SK-N-SH treated with all-trans-retinoic acid at 6 μM for 48 hours (cell line): ENCODE data around the gene CAPG.

ENCODE experiments used
- ATAC-seq: fragments of 200-7000 bp; cut with Tn5 transposase; 3 replicates; pipeline ENCODE4 v1.9.1; 2020; ENCODE audit warnings: mild to moderate bottlenecking, moderate library complexity
- BACH2 ChIP-seq: fragments of 250-450 bp; sonication (Bioruptor Pico); IDR thresholded peaks from 2 replicates; pipeline ENCODE4 v1.9.0; 2021; ENCODE audit warnings: mild to moderate bottlenecking, borderline replicate concordance
- CSDC2 ChIP-seq: fragments of 250-450 bp; sonication (Bioruptor Pico); IDR thresholded peaks from 2 replicates; pipeline ENCODE4 v1.5.0; 2020; ENCODE audit warnings: mild to moderate bottlenecking, moderate library complexity
- ESRRG ChIP-seq: fragments of 250-450 bp; sonication (Bioruptor Pico); IDR thresholded peaks from 2 replicates; pipeline ENCODE4 v1.6.1; 2021; ENCODE audit warnings: mild to moderate bottlenecking
- GLIS3 ChIP-seq: fragments of 250-450 bp; sonication (Bioruptor Pico); IDR thresholded peaks from 2 replicates; pipeline ENCODE4 v1.5.0; 2020; ENCODE audit warnings: mild to moderate bottlenecking, moderate library complexity
- ISL1 ChIP-seq: fragments of 250-450 bp; sonication (Bioruptor Pico); IDR thresholded peaks from 2 replicates; pipeline ENCODE4 v2.1.2; 2022; ENCODE audit warnings: mild to moderate bottlenecking, moderate library complexity
- OSR1 ChIP-seq: fragments of 250-450 bp; sonication (Bioruptor Pico); IDR thresholded peaks from 2 replicates; pipeline ENCODE4 v1.8.0; 2022; ENCODE audit warnings: moderate library complexity, mild to moderate bottlenecking, inconsistent platforms
- PPARA ChIP-seq: fragments of 250-450 bp; sonication (Bioruptor Pico); IDR thresholded peaks from 2 replicates; pipeline ENCODE4 v1.5.0; 2020; ENCODE audit warnings: mild to moderate bottlenecking, borderline replicate concordance
- RARB ChIP-seq: fragments of 250-450 bp; sonication (Bioruptor Pico); IDR thresholded peaks from 2 replicates; pipeline ENCODE4 v1.8.0; 2021; ENCODE audit warnings: mild to moderate bottlenecking, moderate library complexity
- SNAI2 ChIP-seq: fragments of 250-450 bp; sonication (Bioruptor Pico); IDR thresholded peaks from 2 replicates; pipeline ENCODE4 v1.5.0; 2020; ENCODE audit warnings: mild to moderate bottlenecking, moderate library complexity
- TCF4 ChIP-seq: fragments of 250-450 bp; sonication (Bioruptor Pico); IDR thresholded peaks from 2 replicates; pipeline ENCODE4 v1.8.0; 2021; ENCODE audit warnings: mild to moderate bottlenecking, moderate library complexity, borderline replicate concordance
- TOX ChIP-seq: fragments of 250-450 bp; sonication (Bioruptor Pico); IDR thresholded peaks from 2 replicates; pipeline ENCODE4 v1.8.0; 2021; ENCODE audit warnings: mild to moderate bottlenecking, moderate library complexity, borderline replicate concordance
- ZC3H10 ChIP-seq: fragments of 250-450 bp; sonication (Bioruptor Pico); IDR thresholded peaks from 2 replicates; pipeline ENCODE4 v1.5.1; 2021; ENCODE audit warnings: mild to moderate bottlenecking, moderate library complexity
- ZFP3 ChIP-seq: fragments of 250-450 bp; sonication (Bioruptor Pico); IDR thresholded peaks from 2 replicates; pipeline ENCODE4 v1.5.0; 2020; ENCODE audit warnings: mild to moderate bottlenecking, moderate library complexity
- ZNF565 ChIP-seq: fragments of 450-650 bp; formaldehyde crosslinking; conservative IDR thresholded peaks from 2 replicates; pipeline ENCODE4 v1.5.0; 2020; ENCODE audit warnings: low read depth, mild to moderate bottlenecking, moderate library complexity
- ZNF70 ChIP-seq: fragments of 450-650 bp; formaldehyde crosslinking; IDR thresholded peaks from 2 replicates; pipeline ENCODE4 v1.5.0; 2020; ENCODE audit warnings: mild to moderate bottlenecking, moderate library complexity
- ZNF8 ChIP-seq: fragments of 450-650 bp; formaldehyde crosslinking; IDR thresholded peaks from 2 replicates; pipeline ENCODE4 v1.5.0; 2020; ENCODE audit warnings: mild to moderate bottlenecking, moderate library complexity
- TF ChIP-seq, protein P1 (sequence below): fragments of 250-450 bp; sonication (Bioruptor Pico); IDR thresholded peaks from 2 replicates; pipeline ENCODE4 v1.5.1; 2020; ENCODE audit warnings: low read depth, mild to moderate bottlenecking, moderate library complexity
- TF ChIP-seq, protein P2 (sequence below): fragments of 250-450 bp; sonication (Bioruptor Pico); IDR thresholded peaks from 2 replicates; pipeline ENCODE4 v1.5.1; 2021; ENCODE audit warnings: mild to moderate bottlenecking, moderate library complexity
- TF ChIP-seq, protein P3 (sequence below): fragments of 250-450 bp; sonication (Bioruptor Pico); IDR thresholded peaks from 2 replicates; pipeline ENCODE4 v1.8.0; 2021; ENCODE audit warnings: low read depth, mild to moderate bottlenecking, moderate library complexity, borderline replicate concordance
- TF ChIP-seq, protein P4 (sequence below): fragments of 250-450 bp; sonication (Bioruptor Pico); IDR thresholded peaks from 2 replicates; pipeline ENCODE4 v1.5.0; 2020; ENCODE audit warnings: mild to moderate bottlenecking, moderate library complexity

Gene CAPG

DNA sequence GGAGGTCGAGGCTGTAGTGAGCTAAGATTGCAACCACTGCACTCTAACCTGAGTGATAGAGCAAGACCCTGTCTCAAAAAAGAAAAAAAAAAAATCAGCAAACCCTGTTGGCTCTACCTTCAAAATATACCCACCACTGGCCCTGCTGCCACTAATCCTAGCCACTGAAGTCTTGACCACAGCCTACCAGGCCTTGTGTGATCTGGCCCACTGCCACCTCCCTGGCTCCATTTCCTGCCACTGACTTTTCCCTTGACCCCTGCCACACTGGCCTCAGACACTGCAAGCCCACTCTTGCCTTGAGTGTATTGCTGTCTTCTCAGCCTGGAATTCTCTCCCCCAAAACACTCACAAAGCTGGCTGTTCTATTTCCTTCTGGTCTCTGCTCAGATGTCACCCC lies 42.1 kb upstream of the CAPG start:
- ATAC-seq, result no peak
- no peak for TF ChIP-seq RARB
- no peak for TF ChIP-seq TCF4 (CRISPR knock-in tag)
- TF ChIP-seq, protein P1, sequence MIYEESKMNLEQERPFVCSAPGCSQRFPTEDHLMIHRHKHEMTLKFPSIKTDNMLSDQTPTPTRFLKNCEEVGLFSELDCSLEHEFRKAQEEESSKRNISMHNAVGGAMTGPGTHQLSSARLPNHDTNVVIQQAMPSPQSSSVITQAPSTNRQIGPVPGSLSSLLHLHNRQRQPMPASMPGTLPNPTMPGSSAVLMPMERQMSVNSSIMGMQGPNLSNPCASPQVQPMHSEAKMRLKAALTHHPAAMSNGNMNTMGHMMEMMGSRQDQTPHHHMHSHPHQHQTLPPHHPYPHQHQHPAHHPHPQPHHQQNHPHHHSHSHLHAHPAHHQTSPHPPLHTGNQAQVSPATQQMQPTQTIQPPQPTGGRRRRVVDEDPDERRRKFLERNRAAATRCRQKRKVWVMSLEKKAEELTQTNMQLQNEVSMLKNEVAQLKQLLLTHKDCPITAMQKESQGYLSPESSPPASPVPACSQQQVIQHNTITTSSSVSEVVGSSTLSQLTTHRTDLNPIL, result no peak

DNA sequence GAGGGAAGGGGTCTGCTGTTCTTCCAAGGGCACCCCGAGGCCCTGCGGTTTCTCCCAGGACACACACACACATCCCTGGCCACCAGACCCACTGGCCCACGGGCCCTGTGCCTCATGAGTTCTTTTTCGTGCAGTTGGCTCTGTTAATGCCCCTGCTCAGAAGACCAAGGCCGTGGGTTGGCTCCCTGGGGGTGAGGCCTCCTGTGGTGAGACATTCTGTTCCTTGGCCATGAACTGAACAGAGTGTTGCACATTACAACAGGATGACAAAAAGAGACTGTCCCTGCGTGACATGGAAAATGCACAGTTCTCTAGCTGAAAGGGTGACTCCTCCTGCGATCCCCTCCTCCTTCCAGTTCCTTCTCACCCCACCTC lies 39.0 kb upstream of the CAPG start:
- ATAC-seq, result no peak
- no peak for TF ChIP-seq ZNF8 (CRISPR knock-in tag)
- TF ChIP-seq PPARA (CRISPR knock-in tag), result no peak
- TF ChIP-seq, protein P2, sequence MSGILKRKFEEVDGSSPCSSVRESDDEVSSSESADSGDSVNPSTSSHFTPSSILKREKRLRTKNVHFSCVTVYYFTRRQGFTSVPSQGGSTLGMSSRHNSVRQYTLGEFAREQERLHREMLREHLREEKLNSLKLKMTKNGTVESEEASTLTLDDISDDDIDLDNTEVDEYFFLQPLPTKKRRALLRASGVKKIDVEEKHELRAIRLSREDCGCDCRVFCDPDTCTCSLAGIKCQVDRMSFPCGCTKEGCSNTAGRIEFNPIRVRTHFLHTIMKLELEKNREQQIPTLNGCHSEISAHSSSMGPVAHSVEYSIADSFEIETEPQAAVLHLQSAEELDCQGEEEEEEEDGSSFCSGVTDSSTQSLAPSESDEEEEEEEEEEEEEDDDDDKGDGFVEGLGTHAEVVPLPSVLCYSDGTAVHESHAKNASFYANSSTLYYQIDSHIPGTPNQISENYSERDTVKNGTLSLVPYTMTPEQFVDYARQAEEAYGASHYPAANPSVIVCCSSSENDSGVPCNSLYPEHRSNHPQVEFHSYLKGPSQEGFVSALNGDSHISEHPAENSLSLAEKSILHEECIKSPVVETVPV (CRISPR knock-in tag), result no peak
- TF ChIP-seq, protein P1, result no peak
- no peak for TF ChIP-seq ESRRG (CRISPR knock-in tag)
- TF ChIP-seq ISL1, result no peak

DNA sequence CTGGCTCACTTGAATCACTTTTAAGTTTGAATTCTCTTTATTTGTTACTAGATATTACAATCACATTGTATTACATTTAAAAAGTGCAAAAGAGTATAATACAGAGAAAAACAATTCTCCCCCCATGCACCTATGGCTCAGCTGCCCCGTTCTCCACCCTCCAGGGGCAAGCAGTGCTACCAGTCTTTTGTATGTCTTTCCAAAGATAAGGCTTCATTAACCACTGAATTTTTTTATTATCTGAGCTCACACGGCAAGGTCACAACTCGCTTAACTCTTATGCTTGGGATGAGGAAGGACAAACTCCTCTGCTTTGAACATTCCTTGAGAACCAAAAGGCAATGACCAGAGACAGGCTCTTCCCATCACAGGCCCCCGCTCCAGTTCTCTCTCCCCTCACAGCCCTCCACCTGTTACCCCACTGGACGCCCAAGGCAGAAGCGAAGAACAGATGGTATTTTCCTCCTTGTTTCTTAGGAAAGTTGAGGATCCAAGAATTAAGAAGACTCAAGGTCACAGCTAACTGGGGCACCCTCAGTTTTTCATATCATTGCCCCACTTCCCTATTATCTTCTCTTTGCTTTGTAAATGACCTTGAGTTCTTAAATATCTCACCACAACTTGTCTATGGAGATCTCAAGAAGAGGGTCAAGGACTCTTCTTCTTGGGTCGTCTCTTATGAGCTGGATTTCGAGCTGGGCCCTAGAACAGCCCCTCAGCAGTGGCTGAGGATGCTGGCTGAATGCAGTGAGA lies 38.5 kb upstream of the CAPG start:
- TF ChIP-seq TCF4 (CRISPR knock-in tag), result no peak
- TF ChIP-seq, protein P2 (CRISPR knock-in tag), result no peak
- TF ChIP-seq, protein P3, sequence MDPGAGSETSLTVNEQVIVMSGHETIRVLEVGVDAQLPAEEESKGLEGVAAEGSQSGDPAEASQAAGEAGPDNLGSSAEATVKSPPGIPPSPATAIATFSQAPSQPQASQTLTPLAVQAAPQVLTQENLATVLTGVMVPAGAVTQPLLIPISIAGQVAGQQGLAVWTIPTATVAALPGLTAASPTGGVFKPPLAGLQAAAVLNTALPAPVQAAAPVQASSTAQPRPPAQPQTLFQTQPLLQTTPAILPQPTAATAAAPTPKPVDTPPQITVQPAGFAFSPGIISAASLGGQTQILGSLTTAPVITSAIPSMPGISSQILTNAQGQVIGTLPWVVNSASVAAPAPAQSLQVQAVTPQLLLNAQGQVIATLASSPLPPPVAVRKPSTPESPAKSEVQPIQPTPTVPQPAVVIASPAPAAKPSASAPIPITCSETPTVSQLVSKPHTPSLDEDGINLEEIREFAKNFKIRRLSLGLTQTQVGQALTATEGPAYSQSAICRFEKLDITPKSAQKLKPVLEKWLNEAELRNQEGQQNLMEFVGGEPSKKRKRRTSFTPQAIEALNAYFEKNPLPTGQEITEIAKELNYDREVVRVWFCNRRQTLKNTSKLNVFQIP, result no peak
- TF ChIP-seq, all 23 proteins: peak for 0
- no peak for ATAC-seq

DNA sequence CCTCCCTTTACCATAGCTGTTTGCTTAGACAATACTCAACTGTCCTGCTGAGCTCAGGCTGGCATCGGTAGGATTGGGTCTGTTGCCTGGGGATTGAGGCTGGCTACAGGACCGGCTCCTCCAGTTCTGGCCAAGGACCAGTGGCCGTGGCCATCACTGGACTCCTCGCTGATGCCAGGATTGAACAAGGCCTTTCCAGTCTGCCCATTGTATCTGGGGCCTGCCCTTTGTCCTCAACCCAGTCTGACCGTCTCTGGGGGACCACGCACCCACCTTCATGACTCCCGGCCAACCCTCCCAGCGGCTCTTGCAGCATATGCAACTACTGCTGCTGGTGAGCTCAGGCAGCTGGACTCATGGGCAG lies 37.0 kb upstream of the CAPG start:
- TF ChIP-seq TOX (no peak), ZNF70 (no peak), RARB (no peak), ZNF565 (CRISPR knock-in tag) (no peak), PPARA (CRISPR knock-in tag) (no peak), SNAI2 (CRISPR knock-in tag) (no peak), ESRRG (CRISPR knock-in tag) (no peak), OSR1 (CRISPR knock-in tag) (no peak), ZFP3 (CRISPR knock-in tag) (no peak), GLIS3 (CRISPR knock-in tag) (no peak), ISL1 (no peak), ZC3H10 (no peak), BACH2 (CRISPR knock-in tag) (no peak), CSDC2 (CRISPR knock-in tag) (no peak), ZNF8 (CRISPR knock-in tag) (no peak)
- TF ChIP-seq, protein P3, result no peak
- TF ChIP-seq, protein P4, sequence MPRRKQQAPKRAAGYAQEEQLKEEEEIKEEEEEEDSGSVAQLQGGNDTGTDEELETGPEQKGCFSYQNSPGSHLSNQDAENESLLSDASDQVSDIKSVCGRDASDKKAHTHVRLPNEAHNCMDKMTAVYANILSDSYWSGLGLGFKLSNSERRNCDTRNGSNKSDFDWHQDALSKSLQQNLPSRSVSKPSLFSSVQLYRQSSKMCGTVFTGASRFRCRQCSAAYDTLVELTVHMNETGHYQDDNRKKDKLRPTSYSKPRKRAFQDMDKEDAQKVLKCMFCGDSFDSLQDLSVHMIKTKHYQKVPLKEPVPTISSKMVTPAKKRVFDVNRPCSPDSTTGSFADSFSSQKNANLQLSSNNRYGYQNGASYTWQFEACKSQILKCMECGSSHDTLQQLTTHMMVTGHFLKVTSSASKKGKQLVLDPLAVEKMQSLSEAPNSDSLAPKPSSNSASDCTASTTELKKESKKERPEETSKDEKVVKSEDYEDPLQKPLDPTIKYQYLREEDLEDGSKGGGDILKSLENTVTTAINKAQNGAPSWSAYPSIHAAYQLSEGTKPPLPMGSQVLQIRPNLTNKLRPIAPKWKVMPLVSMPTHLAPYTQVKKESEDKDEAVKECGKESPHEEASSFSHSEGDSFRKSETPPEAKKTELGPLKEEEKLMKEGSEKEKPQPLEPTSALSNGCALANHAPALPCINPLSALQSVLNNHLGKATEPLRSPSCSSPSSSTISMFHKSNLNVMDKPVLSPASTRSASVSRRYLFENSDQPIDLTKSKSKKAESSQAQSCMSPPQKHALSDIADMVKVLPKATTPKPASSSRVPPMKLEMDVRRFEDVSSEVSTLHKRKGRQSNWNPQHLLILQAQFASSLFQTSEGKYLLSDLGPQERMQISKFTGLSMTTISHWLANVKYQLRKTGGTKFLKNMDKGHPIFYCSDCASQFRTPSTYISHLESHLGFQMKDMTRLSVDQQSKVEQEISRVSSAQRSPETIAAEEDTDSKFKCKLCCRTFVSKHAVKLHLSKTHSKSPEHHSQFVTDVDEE (CRISPR knock-in tag), result no peak
- TF ChIP-seq, protein P1, result no peak
- ATAC-seq, result no peak
